Gastrocnemius medialis (tissue), 4 donors: ENCODE measurements around the gene MCOLN2.

ENCODE experiments used
- POLR2A ChIP-seq, 2 donors: fragments of 450-650 bp; IDR thresholded peaks; one replicate each; pipeline ENCODE4 v1.6.1; 2017; ENCODE audit warnings: antibody characterized with exemption in 2 of 2, mild to moderate bottlenecking in 2 of 2, moderate library complexity in 2 of 2
- TF ChIP-seq, protein P1 (sequence below), 5 experiments: fragments of 450-650 bp in 3 of 5; fragments of 200-600 bp in 2 of 5; sonication (generic) in 2 of 5; IDR thresholded peaks in 4 of 5; conservative IDR thresholded peaks in 1 of 5; 1 replicate in 4 of 5; 2 replicates in 1 of 5; pipeline ENCODE4 v1.5.1; 2016 to 2019; ENCODE audit warnings: antibody characterized with exemption in 5 of 5, mild to moderate bottlenecking in 3 of 5, moderate library complexity in 3 of 5

DNA sequence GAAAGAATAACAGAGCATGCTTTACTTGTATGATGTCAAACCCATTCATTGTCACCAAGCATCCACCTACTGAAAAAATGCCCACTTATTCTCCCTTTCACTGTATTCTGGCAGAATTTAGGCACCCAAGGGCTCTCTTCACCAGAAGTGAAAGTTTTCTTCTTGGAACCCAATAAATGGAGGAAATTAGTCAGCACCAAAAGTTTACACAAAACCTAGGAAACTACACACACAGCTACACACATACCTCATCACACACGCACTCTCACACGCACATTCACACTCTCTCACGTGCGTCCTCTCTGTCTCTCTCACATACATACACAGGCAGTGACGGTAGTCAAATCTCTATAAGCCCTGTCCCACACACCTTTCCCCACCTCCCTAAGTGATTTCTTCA is 37.6 kb downstream of the MCOLN2 start:
- TF ChIP-seq, protein P1, sequence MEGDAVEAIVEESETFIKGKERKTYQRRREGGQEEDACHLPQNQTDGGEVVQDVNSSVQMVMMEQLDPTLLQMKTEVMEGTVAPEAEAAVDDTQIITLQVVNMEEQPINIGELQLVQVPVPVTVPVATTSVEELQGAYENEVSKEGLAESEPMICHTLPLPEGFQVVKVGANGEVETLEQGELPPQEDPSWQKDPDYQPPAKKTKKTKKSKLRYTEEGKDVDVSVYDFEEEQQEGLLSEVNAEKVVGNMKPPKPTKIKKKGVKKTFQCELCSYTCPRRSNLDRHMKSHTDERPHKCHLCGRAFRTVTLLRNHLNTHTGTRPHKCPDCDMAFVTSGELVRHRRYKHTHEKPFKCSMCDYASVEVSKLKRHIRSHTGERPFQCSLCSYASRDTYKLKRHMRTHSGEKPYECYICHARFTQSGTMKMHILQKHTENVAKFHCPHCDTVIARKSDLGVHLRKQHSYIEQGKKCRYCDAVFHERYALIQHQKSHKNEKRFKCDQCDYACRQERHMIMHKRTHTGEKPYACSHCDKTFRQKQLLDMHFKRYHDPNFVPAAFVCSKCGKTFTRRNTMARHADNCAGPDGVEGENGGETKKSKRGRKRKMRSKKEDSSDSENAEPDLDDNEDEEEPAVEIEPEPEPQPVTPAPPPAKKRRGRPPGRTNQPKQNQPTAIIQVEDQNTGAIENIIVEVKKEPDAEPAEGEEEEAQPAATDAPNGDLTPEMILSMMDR (IDR thresholded peaks at IDR 0.05 in 4 of 5, conservative IDR thresholded peaks at IDR 0.05 in 1 of 5) = no peak
- no peak for TF ChIP-seq POLR2A (IDR thresholded peaks at IDR 0.05)
